Stimulated activated CD4-positive, alpha-beta T cell treated with anti-CD3 and anti-CD28 coated beads, Interleukin-4, amount 100 ng/mL, for 1 hour (primary cell): ENCODE measurements around the gene HHATL.
"Not testable (repeated sequence)": the region's sequence is repeated elsewhere in the genome, so short reads cannot be mapped to it uniquely, and the experiment has no call there.

Experiments used
- DNase-seq: peaks from one replicate; pipeline ENCODE4 v3.0.0-alpha.2; 2020

Gene HHATL

DNA sequence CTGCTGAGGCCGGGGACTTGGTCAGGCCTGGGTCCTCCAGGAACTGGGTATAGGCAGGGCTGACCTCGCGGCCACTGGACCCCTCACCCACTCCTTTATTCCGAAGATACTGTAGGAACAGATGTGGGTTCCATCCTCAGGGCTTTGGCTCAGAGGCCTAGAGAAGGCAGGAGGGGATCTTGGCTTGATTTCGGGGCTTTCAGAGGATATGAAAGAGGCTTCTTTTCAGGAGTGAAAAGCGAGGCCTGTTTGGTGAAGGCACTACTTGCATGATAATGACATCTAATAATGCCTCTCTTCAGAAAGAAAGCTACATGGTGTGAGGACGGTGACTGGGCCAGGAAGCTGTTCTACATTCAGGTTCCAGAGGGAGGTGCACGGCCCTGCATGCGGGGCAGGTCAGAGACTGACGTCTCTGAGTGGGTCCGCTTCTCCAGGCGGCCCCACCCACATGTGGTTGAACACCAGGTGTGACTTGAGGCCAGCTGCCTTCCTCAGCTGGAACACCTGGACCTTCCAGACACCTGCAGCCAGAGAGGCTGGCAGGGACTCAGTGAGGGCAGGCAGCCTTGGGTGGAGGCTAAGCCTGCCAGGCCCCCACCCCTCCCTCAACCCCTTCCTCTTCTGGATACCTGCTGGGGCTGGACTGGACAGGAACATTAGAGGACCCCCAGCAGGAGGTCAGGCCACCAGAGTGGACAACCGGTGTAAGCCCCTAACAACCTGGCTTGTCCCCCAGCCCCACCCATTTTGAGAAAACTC is 31.1 kb upstream of the HHATL start:
- no peak for DNase-seq

DNA sequence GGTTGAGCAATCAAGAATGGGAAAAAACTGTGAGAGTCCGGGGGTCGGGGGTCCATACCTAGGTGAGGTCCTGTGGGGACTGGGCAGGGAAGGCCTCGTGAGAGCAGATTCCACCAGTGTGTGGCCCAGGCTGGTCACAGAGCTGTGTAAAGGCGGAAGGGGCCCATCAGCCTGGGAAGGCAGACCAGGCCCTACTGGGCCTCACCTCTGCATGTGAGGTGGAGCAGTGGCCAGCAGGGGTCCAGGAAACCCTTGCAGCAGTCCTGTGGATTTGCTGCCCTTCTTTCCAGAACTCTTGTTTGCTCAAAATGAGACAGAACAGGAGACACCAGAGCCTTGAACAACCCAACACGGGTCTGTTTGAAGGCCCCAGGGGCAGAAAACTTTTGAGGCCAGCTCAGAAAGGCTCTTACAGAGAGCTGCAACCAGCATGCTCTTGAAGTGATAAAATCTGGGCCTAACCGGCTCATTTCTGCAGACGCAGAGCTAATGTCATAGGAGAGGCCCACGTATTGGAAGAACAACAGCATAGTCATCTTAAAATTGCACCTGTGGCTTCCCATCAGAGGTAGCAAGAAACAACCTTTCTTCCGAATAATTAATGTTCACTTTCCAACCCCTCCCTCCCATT is 30.3 kb upstream of the HHATL start:
- no peak for DNase-seq

DNA sequence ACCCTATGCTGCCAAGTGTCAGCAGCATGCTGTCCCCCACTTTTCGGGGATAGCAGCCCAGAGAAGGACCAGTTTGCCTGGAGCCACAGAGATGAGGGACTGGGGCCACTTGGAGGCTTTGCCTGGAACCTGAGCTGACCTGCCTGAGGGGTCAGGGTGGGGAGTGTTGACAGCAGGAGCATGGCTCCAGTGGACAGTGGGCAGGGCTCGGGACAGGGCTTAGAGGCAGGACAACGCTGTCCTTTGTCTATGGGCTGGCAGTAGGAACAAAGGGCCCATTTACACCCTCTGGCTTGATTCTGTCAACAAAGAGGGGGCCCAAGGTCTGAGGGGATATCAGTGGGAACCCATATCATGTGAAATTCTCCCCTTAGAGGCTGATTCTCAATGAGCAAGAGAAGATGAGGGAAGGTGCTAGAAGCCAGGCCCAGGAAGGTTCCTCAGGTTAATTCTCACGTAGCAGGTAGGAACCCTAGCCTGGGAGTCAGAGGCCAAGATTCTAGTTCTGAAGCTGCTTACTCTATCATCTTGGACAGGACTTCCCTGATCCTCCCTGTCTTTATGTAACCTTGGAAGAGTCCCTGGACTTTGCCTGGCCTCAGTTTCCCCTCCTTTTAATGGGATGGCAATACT is 29.7 kb upstream of the HHATL start:
- DNase-seq: no peak

DNA sequence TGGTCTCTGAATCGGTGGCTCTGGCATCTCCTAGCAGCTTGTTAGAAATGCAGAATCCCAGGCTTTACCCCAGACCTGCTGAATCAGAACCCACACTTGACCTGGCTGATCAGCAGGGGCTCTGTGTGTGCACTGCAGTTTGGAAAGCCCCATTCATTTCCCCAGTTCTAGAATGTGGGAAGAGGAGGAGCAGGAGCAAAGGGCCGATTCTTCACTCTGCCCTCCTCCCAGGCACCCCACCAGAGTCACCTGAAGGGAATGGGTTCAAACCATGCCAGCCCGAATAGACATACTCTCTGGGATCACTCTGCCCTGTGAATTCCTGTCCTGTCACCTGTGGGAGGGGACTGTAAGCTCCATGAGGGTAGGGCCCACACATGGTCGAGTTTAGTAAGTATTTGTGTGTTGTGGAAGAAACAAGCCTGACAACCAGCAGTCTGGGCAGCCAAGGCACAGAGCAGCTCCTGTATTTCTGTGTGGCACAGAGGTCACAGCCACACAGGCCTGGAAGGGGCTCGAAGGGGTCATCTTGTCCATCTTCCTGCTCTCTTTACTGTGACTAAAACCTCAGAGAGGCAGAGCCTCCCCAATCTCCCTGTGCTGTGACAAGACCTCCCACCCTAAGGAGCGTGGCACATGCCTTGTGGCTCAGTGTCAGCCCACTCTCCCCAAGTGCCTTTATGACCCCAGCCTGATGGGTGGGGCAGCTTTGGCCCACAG is 29.0 kb upstream of the HHATL start:
- no peak for DNase-seq

DNA sequence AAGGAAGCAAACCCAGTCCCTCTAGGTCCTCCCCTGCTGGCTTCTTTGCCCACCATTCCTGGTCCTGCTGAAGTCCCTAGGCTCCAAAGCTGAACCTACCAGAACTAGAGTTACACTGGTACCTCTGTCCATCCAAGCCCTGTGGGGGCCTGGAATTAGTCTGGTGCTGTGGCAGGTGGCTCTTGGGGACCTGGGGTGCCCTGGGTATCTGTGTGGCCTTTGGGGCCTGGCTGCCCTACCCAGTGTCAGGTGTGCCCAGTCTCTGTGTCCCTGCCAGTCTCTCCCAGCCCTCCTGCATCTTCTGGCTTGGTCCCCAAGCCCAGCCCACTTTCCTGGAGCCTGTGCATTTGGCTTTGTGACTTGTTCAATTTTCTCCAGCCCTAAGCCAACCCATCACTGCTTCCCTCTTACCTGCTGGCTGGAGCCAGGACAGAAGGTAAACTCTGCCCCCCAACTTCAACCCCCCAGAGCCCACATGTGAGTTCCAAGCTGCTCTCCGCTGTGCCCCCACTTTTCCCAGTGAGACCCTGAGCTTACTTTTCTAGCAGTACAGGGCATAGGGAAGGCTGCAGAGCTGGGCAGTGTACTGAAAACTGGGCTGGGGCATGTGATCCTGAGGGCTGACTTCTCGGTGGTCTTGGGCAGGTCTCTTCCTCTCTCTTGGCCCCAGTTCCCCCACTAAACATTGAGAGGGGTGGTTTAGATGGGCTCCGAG is 28.3 kb upstream of the HHATL start:
- DNase-seq: no peak

DNA sequence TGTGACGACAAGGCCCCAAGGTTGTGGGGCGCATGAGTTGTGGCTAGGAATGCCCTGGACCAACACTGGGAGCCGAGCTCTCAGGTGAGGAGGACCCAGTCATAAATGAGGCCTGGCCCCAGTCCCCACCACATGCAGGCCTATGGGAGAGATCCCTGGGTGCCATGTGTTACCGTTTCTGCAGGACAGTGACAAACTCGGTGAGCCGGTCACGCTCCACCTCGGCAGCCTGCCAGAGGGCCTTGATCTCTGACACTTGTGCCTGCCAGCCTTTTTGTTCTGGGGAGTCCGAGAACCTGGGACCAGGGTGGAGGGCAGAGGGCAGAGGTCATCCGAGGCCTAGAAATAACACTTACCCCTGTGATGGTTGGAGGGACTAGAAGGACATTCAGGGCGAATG is 27.7 kb upstream of the HHATL start:
- no peak for DNase-seq

DNA sequence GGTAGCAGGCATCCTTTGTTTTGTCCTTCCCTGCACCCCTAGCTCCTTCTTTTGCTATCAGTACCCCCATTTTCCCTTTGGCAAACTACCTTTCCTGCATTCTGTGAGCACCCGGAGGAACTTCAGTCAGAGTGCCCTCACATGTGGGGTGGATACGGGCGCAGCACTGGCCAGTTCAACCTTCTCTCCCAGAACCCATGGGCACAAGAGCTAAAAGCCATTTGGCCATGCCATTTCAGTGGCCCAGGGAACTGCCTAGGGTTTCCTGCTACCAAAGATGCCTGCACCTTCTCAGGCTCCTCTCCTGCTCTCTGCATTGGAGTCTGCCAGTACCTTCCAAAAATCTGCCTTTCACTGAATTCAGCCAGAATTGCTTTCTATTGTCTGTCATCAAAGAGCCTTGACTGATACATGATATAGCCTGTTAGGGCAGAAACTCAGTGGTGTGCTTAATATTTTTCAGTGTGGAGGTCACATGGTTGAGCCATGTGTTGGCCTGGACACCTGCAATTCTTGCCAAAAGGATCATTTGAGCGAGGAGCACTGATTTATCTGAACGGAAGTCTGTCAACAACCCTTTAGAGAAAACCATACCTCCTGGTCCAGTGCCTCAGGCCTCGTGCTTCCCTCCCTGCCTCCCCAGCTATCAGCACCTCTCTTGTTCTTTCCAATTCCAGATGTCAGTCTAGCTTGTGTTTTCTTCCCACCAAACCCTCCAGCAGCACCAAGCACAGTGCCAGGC is 27.0 kb upstream of the HHATL start:
- DNase-seq: no peak

DNA sequence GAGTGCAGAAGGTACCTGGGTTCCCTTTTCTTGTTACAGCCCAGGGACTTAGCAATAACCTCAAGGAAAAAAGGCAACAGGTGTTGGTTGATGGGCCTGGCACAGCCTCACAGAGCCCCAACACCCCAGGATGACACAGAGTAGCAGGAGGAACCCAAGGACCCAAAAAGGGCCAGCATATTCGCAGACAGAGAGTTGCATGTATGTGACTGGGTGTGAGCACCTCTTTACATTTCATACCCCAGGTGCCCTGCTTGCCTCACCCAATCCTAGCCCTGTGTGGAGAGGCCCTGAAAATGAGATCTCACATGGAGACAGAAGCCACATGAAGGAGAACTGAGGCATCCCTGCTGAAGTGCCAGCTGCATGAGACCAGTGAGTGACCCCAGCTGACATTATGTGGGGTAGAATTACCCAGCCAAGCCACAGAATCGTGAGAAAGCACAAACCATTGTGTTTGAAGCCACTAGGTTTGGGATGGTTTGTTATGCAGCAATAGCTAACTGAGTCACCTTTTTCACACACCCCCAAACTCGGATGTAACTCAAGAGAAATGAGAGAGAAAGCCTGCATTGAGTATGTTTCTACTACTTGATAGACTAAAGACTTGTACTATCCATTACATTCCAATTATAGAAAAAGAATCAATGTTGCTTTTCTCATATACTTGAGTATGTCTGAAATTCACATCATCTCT is 26.2 kb upstream of the HHATL start:
- DNase-seq: no peak

DNA sequence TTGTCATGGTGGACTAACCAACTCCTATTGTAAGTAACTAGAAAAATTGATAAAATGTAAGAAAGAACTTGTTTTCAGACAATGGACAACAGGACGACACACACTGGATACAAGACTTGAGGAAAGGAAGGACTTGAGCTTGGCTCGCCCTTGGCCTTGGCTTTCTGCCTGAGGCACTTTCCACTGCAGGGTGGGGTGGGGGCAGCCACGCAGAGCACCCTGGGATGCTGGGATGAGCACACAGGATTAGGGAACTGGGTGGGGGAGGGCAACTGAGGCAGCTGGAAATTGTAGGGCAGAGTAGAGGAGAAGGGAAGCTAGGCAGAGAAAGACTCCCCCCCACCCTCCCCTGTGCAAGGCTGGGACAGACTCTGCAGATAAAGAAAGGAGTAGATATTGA is 25.5 kb upstream of the HHATL start:
- no peak for DNase-seq

DNA sequence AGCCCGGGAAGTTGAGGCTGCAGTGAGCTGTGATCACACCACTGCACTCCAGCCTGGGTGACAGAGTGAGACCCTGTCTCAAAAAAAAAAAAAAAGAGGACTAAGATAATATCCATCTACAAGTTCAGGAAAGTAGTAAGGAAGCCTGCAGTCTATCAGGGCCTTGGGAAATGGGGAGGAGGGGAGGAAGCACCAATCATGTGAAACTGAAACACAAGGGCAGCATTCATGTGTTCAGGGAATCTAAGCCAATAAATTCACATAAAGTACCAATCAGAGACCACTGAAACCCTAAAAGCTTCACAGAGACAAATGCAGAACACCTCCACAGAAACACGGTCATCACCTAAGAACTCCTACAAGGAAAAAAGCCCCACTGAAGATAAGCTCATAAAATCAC is 22.9 kb upstream of the HHATL start:
- no peak for DNase-seq

DNA sequence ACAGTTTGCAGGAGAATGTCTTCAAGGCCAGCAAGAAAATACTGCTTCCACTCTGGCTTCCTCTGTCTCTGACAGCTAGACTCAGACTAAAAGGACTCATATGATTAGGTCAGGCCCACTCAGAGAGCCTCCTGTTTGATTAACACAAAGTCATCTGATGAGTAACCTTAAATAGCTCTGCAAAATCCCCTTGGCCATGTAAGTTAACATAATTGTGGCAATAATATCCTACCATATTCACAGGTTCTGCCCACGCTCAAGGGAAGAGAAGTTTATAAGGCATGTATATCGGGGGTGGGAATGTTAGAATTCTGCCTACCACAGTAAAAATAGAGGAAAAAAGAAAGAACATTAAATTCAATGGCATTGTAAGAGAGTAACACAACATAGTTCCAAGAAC is 20.6 kb upstream of the HHATL start:
- no peak for DNase-seq

DNA sequence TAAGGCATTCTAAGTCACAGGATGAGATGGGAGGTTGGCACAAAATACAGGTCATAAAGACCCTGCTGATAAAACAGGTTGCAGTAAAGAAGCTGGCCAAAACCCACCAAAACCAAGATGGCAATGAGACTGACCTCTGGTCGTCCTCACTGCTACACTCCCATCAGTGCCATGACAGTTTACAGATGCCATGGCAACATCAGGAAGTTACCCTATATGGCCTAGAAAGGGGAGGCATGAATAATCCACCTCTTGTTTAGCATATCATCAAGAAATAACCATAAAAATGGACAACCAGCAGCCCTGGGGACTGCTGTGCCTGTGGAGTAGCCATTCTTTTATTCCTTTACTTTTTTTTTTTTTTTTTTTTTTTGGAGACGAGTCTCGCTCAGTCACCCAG is 19.8 kb upstream of the HHATL start:
- not testable (repeated sequence) for DNase-seq

DNA sequence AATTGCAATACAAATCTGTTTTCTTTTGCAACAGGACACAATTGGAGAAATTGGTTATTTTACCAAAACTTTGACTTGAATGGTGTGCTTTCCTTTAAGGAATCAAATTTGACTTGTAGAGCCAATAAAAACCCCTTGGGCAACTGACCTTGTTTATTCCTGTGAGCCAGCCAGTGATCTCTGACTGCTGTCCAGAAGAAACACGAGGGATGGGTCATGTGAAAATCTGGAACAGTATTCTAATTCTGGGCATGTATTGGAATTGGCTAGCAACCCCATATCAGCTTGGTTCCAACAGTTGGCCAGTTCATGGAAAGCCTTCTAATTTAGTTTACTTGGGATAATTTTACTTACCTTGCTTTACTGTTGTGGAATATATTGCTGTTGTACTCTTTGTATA is 19.1 kb upstream of the HHATL start:
- no peak for DNase-seq

DNA sequence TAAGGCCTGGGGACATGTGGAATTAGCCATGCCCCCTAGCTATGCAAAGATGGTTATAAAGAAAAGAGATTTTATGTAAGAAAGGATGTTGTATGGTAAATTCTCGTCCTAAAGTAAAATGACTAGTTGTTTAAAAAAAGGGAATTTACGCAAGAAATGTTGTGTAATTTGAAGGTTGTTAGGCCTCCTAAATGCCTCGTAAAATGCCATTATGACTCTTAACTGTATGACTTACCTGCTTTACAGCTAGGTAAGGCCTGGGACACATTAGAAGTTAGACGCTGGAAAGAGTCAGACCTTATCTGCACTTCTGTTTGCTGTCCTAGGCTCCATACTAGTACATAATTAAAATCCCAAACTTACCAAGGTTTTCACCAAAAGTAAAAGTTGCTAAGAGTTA is 17.5 kb upstream of the HHATL start:
- DNase-seq: no peak

DNA sequence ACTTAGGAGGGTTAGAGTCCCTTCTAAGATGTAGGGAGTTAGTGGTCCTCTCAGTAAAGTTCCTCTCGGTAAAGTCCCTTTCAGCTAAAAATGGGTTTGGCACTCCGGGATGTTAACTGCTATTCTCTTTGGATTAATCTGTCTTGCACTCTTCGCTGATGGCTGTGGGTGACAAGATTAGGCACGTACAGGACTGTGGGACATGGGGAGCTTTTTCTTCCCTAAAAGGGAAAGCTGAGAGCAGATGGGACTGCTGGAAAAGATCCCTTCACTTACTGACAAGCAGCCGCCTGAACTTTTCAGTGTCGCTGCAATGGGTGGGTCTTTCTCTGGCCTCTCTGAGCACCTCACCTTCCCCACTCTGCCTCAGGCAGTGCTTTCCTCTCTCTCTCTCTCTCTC is 16.4 kb upstream of the HHATL start:
- no peak for DNase-seq

DNA sequence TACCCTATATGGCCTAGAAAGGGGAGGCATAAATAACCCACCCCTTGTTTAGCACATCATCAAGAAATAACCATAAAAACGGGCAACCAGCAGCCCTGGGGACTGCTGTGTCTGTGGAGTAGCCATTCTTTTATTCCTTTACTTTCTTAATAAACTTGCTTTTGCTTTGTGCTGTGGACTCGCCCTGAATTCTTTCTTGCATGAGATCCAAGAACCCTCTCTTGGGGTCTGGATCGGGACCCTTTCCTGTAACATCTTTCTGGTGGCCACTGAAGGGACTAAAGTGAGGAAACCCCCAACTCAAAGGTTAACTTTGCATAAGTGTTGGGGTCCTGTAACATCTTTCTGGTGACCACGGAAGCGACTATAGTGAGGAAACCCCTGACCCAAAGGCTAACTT is 15.7 kb upstream of the HHATL start:
- DNase-seq: no peak

DNA sequence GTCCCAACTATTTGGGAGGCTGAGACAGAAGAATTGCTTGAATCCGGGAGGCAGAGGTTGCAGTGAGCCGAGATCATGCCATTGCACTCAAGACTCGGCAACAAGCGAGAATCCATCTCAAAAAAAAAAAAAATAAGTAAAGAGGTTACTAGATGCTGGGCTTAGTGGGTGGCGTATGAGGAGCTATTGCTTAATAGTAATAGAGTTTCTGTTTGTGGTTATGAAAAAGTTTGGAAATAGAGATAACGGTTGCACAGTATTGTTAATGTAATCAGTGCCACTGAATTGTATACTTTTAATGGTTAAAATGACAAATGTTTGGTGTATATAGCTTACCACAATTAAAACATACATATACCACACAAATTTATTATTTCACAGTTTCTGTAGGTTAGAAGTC is 14.7 kb upstream of the HHATL start:
- no peak for DNase-seq

DNA sequence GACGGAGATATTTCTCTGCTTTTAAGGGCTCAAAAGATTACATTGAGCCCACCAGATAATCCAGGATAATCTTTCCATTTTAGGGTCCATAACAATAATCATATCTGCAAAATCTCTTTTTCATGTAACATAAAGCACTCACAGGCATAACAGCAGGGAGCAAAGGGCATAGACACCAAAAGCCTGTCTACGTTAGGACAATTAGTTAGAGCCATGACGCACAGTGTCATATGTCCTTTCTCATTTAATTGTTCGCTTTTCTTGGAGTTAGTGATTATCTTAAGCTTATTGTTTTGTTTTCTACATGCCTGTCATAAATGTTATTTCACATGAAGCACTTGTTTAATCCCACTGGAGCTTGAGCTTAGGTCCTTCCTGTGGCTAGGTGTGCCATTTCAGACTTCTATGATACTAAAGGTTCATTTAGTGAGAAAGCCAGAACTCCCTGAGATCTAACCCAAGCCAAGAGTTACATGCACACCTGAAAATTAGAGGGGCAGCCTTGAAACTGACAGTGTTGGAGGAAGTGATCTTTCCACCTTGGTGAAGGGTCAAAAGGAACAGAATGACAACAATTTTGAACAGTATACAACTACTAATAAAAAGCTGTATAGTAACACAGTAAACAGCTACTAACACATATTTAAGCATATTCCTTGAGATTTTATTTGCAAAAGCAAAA is 11.7 kb upstream of the HHATL start:
- DNase-seq: no peak

DNA sequence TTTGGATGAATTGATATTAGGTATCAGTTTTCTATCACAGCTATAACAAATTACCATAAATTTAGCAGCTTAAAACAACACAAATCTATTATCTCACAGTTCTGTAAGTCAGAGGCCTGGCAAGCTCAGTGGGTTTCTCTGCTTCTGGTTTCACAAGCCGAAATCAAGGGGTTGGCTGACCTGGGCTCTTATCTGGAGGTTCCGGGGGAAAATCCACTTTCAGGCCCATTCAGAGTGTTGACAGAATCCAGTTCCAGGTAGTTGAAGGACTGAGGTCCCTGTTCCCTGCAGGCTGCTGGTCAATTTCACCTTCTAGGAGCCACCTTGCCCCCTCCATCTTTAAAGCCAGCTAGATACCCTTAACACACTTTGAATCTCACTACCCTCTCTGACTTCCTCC is 11.1 kb upstream of the HHATL start:
- DNase-seq: no peak

DNA sequence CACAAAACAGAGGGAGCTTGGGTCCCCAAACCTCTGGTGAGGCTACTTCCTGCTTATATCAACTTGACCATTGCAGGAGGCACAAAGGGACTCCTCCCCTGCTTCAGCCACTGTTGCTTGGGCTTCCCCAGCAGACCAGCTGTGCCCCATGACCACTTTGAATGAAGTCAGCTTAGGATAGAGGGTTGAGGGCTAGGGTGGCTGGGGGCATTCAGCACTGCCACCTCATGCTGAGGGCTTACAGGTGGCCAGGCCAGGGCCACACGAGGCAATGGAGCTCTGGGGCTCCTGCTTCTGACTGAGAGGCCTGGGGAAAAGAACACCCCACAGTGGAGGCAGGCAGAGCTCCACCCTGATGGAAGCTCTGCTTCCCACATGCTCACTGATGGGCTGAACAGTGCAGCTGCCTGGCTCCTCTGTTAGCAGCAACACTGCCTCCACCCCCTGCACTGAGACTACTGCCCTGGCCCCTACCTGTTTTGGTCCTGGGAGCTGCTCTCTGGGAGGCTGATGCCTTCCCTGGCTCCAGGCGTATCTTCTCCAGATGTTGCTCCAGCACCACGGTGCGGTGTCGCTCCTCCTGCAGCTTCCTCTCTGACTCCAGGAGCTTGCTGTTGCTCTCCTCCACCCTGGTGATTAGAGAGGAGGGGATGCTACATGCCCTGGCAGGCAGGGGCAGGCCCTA is 10.2 kb upstream of the HHATL start:
- no peak for DNase-seq

DNA sequence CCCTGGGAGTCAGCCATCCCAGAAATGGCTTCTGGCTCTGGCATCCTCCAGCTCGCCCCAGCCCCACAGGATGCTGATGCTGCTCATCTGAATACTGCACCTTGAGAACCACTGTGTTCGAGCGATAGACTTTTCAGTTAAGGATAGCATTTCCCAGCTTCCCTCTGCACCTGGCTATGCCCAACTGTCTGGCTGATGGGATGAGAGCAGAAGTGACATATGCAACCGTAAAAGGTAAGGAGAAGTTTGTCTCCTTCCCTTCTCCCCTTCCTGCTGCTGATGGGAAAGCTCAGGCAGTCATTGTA is 9.7 kb upstream of the HHATL start:
- no peak for DNase-seq
